Kidney (tissue), 14 donors: ENCODE data around the gene PGAP6. TPM values are rescaled to one million over a fixed set of nuclear protein-coding genes. Genes with fewer than 3 reads are reported as not detected.
A peak's percentile ranks its signal among the peaks of the same experiment; 100 is the strongest.

Experiments
- DNase-seq, 5 donors: peaks; one replicate each; pipeline ENCODE4 v3.0.0-alpha.2; 2013 to 2020
- FAIRE-seq: peaks from 2 replicates; lab custom pipeline; 2012; peaks lifted over from hg19 to GRCh38; lab: Jason Lieb, UNC
- H3K27ac ChIP-seq, 2 donors: one replicate each; pipeline ENCODE4 v1.7.0; 2013; ENCODE audit warnings: low read depth in 2 of 2, low read length in 2 of 2, inconsistent platforms in 1 of 2
- H3K27me3 ChIP-seq: one replicate; pipeline ENCODE4 v1.7.1; 2013; ENCODE audit warnings: low read length, inconsistent platforms; ENCODE audit not compliant: control insufficient read depth, insufficient read depth
- H3K36me3 ChIP-seq, 3 donors: one replicate each; pipeline versions ENCODE4 v1.7.0 to v1.7.1; 2013; ENCODE audit warnings: low read length in 3 of 3, control low read depth in 1 of 3, inconsistent platforms in 1 of 3; ENCODE audit not compliant: insufficient read depth in 3 of 3, control insufficient read depth in 2 of 3
- H3K4me1 ChIP-seq, 3 donors: one replicate each; pipeline versions ENCODE4 v1.7.0 to v1.7.1; 2013; ENCODE audit warnings: low read length in 3 of 3, inconsistent platforms in 1 of 3, low read depth in 1 of 3; ENCODE audit not compliant: control insufficient read depth in 2 of 3, insufficient read depth in 2 of 3
- H3K4me3 ChIP-seq, 3 donors: one replicate each; pipeline versions ENCODE4 v1.7.0 to v1.8.1; 2013; ENCODE audit warnings: low read length in 3 of 3, control low read depth in 1 of 3, inconsistent platforms in 1 of 3
- H3K9ac ChIP-seq, 3 donors: one replicate each; pipeline versions ENCODE4 v1.7.0 to v1.7.1; 2013; ENCODE audit warnings: low read length in 3 of 3, control low read depth in 1 of 3, inconsistent platforms in 1 of 3
- H3K9me3 ChIP-seq, 3 donors: one replicate each; pipeline versions ENCODE4 v1.7.0 to v1.7.1; 2013; ENCODE audit warnings: low read length in 3 of 3, control low read depth in 1 of 3, inconsistent platforms in 1 of 3; ENCODE audit not compliant: control insufficient read depth in 2 of 3, insufficient read depth in 1 of 3
- CTCF ChIP-seq: IDR thresholded peaks from 3 replicates; pipeline ENCODE4 v1.5.1; 2012; ENCODE audit warnings: mild to moderate bottlenecking, moderate library complexity, borderline replicate concordance; ENCODE audit not compliant: insufficient read depth; ENCODE audit errors: extremely low read depth
- intact Hi-C: fragments of 100-400 bp; cut with DNase I; formaldehyde crosslinking; loops from one replicate; pipeline ENCODE4 v1.11.1; 2022
- polyA plus RNA-seq: library from polyadenylated mRNA; stranded (reverse); fragments of 350-450 nt; fragmentation: Illumina TruSeq; extraction: RNeasy Lipid Tissue Mini Kit (QIAGEN cat#74804); gene quantifications from one replicate; pipeline ENCODE4 v1.2.3, GENCODE V29; 2014; ENCODE audit warnings: low read depth, low replicate concordance; ENCODE audit not compliant: insufficient read depth
- total RNA-seq: library from RNA; stranded (reverse); fragmentation: NEBNext Ultra II Directional; extraction: Animal tissue kit (Norgen Biotek cat#: 25700); gene quantifications from one replicate; pipeline ENCODE4 v1.2.1, GENCODE V29; 2021
- donor health status: control.
- donor health status: control.
- donor health status: control.
- donor health status: control.
- donor health status: control.
- donor health status: DM: yes; HTN: yes; CAD: no.
- donor health status: Normal renal cell carcinoma (clear cell type).

The PGAP6 gene
- total and polyA plus RNA-seq, 2 donors from 2014 or later: 65.0 to 144 TPM

GRCh38 chr16:397736-398332 lies 16.1 kb upstream of the PGAP6 start:
- no peaks in the 10 kb centered on the region for H3K36me3 ChIP-seq
- peak; percentile 38 for TF ChIP-seq CTCF
- no peaks in the 10 kb centered on the region for H3K9me3 ChIP-seq
- H3K4me1 ChIP-seq: peaks cover 0 to 9% (median 0%) of the 10 kb centered on the region in 3 donors
- H3K27me3 ChIP-seq: no peaks in the 10 kb centered on the region
- DNase-seq: peak; percentile 90 to 93 (median 90)
- no peak for FAIRE-seq
- intact Hi-C loops: no loop called here
- H3K9ac ChIP-seq: peak overlapping the region in 1 of 3 donors; percentile 26
- H3K4me3 ChIP-seq: no peak overlapping the region
- H3K27ac ChIP-seq: peak overlapping the region in 1 of 2 donors; percentile 52

GRCh38 chr16:397135-397661 lies 15.4 kb upstream of the PGAP6 start, which contains the start of gene NME4:
Gene NME4 (plus strand): TSS chr16:397199. CDS start chr16:397223, 24 bp downstream.
- H3K4me1 ChIP-seq: peaks cover 0 to 9% (median 0%) of the 10 kb centered on the region in 3 donors
- H3K4me3 ChIP-seq: peak within 1 kb of the TSS; percentile 60 to 68 (median 63)
- FAIRE-seq: no peak
- no peaks in the 10 kb centered on the region for H3K9me3 ChIP-seq
- intact Hi-C loops: no loop called here
- peak in 4 of 5 donors; percentile 63 to 81 (median 73) for DNase-seq
- no peaks in the 10 kb centered on the region for H3K36me3 ChIP-seq
- H3K27me3 ChIP-seq: no peaks in the 10 kb centered on the region
- no peak for TF ChIP-seq CTCF
- H3K27ac ChIP-seq: peak within 1 kb of the TSS; percentile 52 to 63
- peak within 1 kb of the TSS in 2 of 3 donors; percentile 50 to 61 for H3K9ac ChIP-seq

GRCh38 chr16:396605-397004 lies 14.8 kb upstream of the PGAP6 start:
- TF ChIP-seq CTCF: no peak
- peak overlapping the region; percentile 60 to 68 (median 63) for H3K4me3 ChIP-seq
- peak overlapping the region in 2 of 3 donors; percentile 50 to 61 for H3K9ac ChIP-seq
- H3K27me3 ChIP-seq: no peaks in the 10 kb centered on the region
- no peak for FAIRE-seq
- peak; percentile 63 to 80 (median 77) for DNase-seq
- H3K4me1 ChIP-seq: peaks cover 0 to 9% (median 0%) of the 10 kb centered on the region in 3 donors
- peak overlapping the region in 1 of 2 donors; percentile 63 for H3K27ac ChIP-seq
- no peaks in the 10 kb centered on the region for H3K9me3 ChIP-seq
- intact Hi-C loops: no loop called here
- H3K36me3 ChIP-seq: no peaks in the 10 kb centered on the region
